H9 (cell line): Measurements from ENCODE around the gene APOA4. TPM values are rescaled to one million over a fixed set of nuclear protein-coding genes. Genes with fewer than 3 reads are reported as not detected.

Source experiments
- DNase-seq: peaks from one replicate; pipeline ENCODE4 v3.0.0-alpha.2; 2017
- H2AFZ ChIP-seq: one replicate; pipeline ENCODE4 v1.6.1; 2013; ENCODE audit warnings: mild to moderate bottlenecking, low read length, control low read depth, moderate library complexity
- H2AK5ac ChIP-seq: 2 replicates; pipeline ENCODE4 v1.6.1; 2013; ENCODE audit warnings: low read length, control low read depth, mixed read lengths; ENCODE audit not compliant: insufficient read length
- H2BK120ac ChIP-seq: one replicate; pipeline ENCODE4 v1.6.1; 2013; ENCODE audit warnings: low read depth, mild to moderate bottlenecking, low read length, control low read depth, inconsistent platforms; ENCODE audit not compliant: poor library complexity, severe bottlenecking
- H2BK12ac ChIP-seq: 2 replicates; pipeline ENCODE4 v1.6.1; 2013; ENCODE audit warnings: low read length, control low read depth, mixed read lengths, low read depth; ENCODE audit not compliant: insufficient read length
- H2BK15ac ChIP-seq: 2 replicates; pipeline ENCODE4 v1.6.1; 2013; ENCODE audit warnings: low read depth, low read length, control low read depth
- H2BK20ac ChIP-seq: one replicate; pipeline ENCODE4 v1.6.1; 2013; ENCODE audit warnings: low read depth, mild to moderate bottlenecking, low read length, control low read depth, inconsistent platforms; ENCODE audit not compliant: poor library complexity, severe bottlenecking
- H2BK5ac ChIP-seq: 2 replicates; pipeline ENCODE4 v1.6.1; 2013; ENCODE audit warnings: low read length, control low read depth, mixed read lengths; ENCODE audit not compliant: insufficient read length
- H3K14ac ChIP-seq: 2 replicates; pipeline ENCODE4 v1.6.1; 2013; ENCODE audit warnings: low read length, control low read depth; ENCODE audit not compliant: insufficient read depth
- H3K18ac ChIP-seq: 2 replicates; pipeline ENCODE4 v1.6.1; 2013; ENCODE audit warnings: low read depth, mild to moderate bottlenecking, mixed read lengths, low read length, control low read depth; ENCODE audit not compliant: insufficient read length
- H3K23ac ChIP-seq: 2 replicates; pipeline ENCODE4 v1.6.1; 2013; ENCODE audit warnings: low read length, control low read depth, mixed read lengths, low read depth; ENCODE audit not compliant: insufficient read length
- H3K23me2 ChIP-seq: 2 replicates; pipeline ENCODE4 v1.6.1; 2013; ENCODE audit warnings: low read depth, mild to moderate bottlenecking, mixed read lengths, low read length, control low read depth; ENCODE audit not compliant: insufficient read length, poor library complexity, severe bottlenecking
- H3K27ac ChIP-seq: 2 replicates; pipeline ENCODE4 v1.5.1; 2013; ENCODE audit warnings: low read length, control low read depth, mixed read lengths, low read depth; ENCODE audit not compliant: insufficient read length
- H3K27me3 ChIP-seq: 2 replicates; pipeline ENCODE4 v1.6.1; 2013; ENCODE audit warnings: low read length, control low read depth, inconsistent platforms; ENCODE audit not compliant: insufficient read depth
- H3K4ac ChIP-seq: 2 replicates; pipeline ENCODE4 v1.6.1; 2013; ENCODE audit warnings: low read depth, mild to moderate bottlenecking, control low read depth, inconsistent platforms, low read length, moderate library complexity
- H3K4me1 ChIP-seq: 2 replicates; pipeline ENCODE4 v1.6.1; 2013; ENCODE audit warnings: low read length, control low read depth, inconsistent platforms; ENCODE audit not compliant: insufficient read depth
- H3K4me2 ChIP-seq: 2 replicates; pipeline ENCODE4 v1.6.1; 2013; ENCODE audit warnings: low read length, control low read depth, mixed read lengths; ENCODE audit not compliant: insufficient read length, insufficient read depth
- H3K56ac ChIP-seq: 2 replicates; pipeline ENCODE4 v1.6.1; 2013; ENCODE audit warnings: low read depth, mild to moderate bottlenecking, mixed read lengths, low read length, control low read depth; ENCODE audit not compliant: insufficient read length
- H3K79me1 ChIP-seq: 2 replicates; pipeline ENCODE4 v1.6.1; 2013; ENCODE audit warnings: low read depth, mild to moderate bottlenecking, moderate library complexity, low read length, control low read depth, inconsistent platforms; ENCODE audit not compliant: insufficient read depth, poor library complexity, severe bottlenecking
- H3K79me2 ChIP-seq: 2 replicates; pipeline ENCODE4 v1.6.1; 2013; ENCODE audit warnings: low read length, control low read depth, inconsistent platforms; ENCODE audit not compliant: insufficient read depth
- H3K9ac ChIP-seq: 2 replicates; pipeline ENCODE4 v1.6.1; 2013; ENCODE audit warnings: low read length, control low read depth, mixed read lengths; ENCODE audit not compliant: insufficient read length; ENCODE audit errors: extremely low read depth
- H3K9me3 ChIP-seq: one replicate; pipeline ENCODE4 v1.6.1; 2013; ENCODE audit warnings: low read depth, low read length, inconsistent platforms; ENCODE audit not compliant: control insufficient read depth
- H3T11ph ChIP-seq: one replicate; pipeline ENCODE4 v1.6.1; 2013; ENCODE audit warnings: mild to moderate bottlenecking, low read length, control low read depth, inconsistent platforms
- H4K20me1 ChIP-seq: one replicate; pipeline ENCODE4 v1.6.1; 2013; ENCODE audit not compliant: control insufficient read depth, insufficient read length, insufficient read depth
- H4K5ac ChIP-seq: 2 replicates; pipeline ENCODE4 v1.6.1; 2013; ENCODE audit warnings: low read depth, mild to moderate bottlenecking, mixed read lengths, low read length, control low read depth; ENCODE audit not compliant: insufficient read length
- H4K8ac ChIP-seq: replicated peaks from 2 replicates; pipeline ENCODE4 v1.6.1; 2013; ENCODE audit warnings: low read length, control low read depth, mixed read lengths, low read depth; ENCODE audit not compliant: insufficient read length
- H4K91ac ChIP-seq: 2 replicates; pipeline ENCODE4 v1.6.1; 2013; ENCODE audit warnings: low read depth, mild to moderate bottlenecking, moderate library complexity, mixed read lengths, low read length, control low read depth; ENCODE audit not compliant: insufficient read length
- H3K27ac Mint-ChIP-seq, 3 experiments: 2 replicates in 2 of 3; 3 replicates in 1 of 3; pipeline ENCODE4 v1.8.0; 2020 to 2021; ENCODE audit warnings: mixed read lengths in 3 of 3, mild to moderate bottlenecking in 1 of 3, moderate library complexity in 1 of 3
- H3K27me3 Mint-ChIP-seq: 2 replicates; pipeline ENCODE4 v1.8.0; 2021; ENCODE audit warnings: low read depth, mild to moderate bottlenecking, moderate library complexity, mixed read lengths
- H3K36me3 Mint-ChIP-seq, 3 experiments: 2 replicates in 2 of 3; 3 replicates in 1 of 3; pipeline ENCODE4 v1.8.0; 2020 to 2021; ENCODE audit warnings: low read depth in 3 of 3, mixed read lengths in 3 of 3; ENCODE audit not compliant: insufficient read depth in 1 of 3
- H3K4me1 Mint-ChIP-seq, 2 experiments: 2 replicates each; pipeline ENCODE4 v1.8.0; 2020; ENCODE audit warnings: mixed read lengths in 2 of 2
- H3K4me3 Mint-ChIP-seq, 2 experiments: 2 replicates in 1 of 2; 3 replicates in 1 of 2; pipeline ENCODE4 v1.8.0; 2020 to 2021; ENCODE audit warnings: mild to moderate bottlenecking in 2 of 2, mixed read lengths in 2 of 2, moderate library complexity in 1 of 2
- H3K9me3 Mint-ChIP-seq, 2 experiments: 2 replicates in 1 of 2; 3 replicates in 1 of 2; pipeline ENCODE4 v1.8.0; 2020; ENCODE audit warnings: mild to moderate bottlenecking in 2 of 2, mixed read lengths in 2 of 2, moderate library complexity in 1 of 2
- WGBS: extraction: QIAGEN DNeasy Blood & Tissue Kit; methylation state at CpG from one replicate; pipeline ENCODE4 v1.1.7; 2013; ENCODE audit warnings: missing lambda C conversion rate, low lambda C conversion rate, mixed read lengths; ENCODE audit not compliant: insufficient read length; ENCODE audit errors: extremely low coverage; 5-methylcytosine and 5-hydroxymethylcytosine counted together
- total RNA-seq: library from RNA; stranded (reverse); gene quantifications from 2 replicates; pipeline ENCODE4 v1.2.1, GENCODE V29; 2021
- TF ChIP-seq, protein P1 (sequence below): fragments of 200-600 bp; sonication (generic); conservative IDR thresholded peaks from 3 replicates; pipeline ENCODE4 v1.8.0; 2021; ENCODE audit warnings: antibody characterized with exemption, mild to moderate bottlenecking

Gene APOA4
- total RNA-seq, 1 experiment from 2014 or later, result not detected

DNA sequence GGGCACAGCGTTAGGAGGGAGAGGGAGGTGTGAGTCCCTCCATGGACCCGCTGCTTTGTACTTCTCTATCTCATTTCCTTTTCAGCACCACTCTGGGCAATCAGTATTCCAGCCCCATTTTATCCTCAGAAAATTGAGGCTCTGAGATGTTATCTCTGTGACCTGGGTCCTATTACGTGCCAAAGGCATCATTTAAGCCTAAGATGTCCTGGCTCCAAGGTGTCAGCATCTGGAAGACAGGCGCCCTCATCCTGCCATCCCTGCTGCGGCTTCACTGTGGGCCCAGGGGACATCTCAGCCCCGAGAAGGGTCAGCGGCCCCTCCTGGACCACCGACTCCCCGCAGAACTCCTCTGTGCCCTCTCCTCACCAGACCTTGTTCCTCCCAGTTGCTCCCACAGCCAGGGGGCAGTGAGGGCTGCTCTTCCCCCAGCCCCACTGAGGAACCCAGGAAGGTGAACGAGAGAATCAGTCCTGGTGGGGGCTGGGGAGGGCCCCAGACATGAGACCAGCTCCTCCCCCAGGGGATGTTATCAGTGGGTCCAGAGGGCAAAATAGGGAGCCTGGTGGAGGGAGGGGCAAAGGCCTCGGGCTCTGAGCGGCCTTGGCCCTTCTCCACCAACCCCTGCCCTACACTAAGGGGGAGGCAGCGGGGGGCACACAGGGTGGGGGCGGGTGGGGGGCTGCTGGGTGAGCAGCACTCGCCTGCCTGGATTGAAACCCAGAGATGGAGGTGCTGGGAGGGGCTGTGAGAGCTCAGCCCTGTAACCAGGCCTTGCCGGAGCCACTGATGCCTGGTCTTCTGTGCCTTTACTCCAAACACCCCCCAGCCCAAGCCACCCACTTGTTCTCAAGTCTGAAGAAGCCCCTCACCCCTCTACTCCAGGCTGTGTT lies 5.8 kb upstream of the APOA4 start:
- Mint-ChIP-seq H3K27ac (no peak overlapping the region), H3K27me3 (peaks cover 19% of the 10 kb centered on the region), H3K4me1 (peaks cover under 1 to 8% of the 10 kb centered on the region in 2 experiments), H3K9me3 (peaks cover 3 to 5% of the 10 kb centered on the region in 2 experiments; a peak in 3 of 5 replicates), H3K36me3 (no peaks in the 10 kb centered on the region), H3K4me3 (no peak overlapping the region)
- Histone ChIP-seq H3K4ac (no peak overlapping the region), H4K91ac (no peak overlapping the region), H3K4me2 (no peak overlapping the region), H4K8ac (no peak overlapping the region), H2BK5ac (no peak overlapping the region), H2BK12ac (no peak overlapping the region), H3K27ac (no peak overlapping the region), H3T11ph (no peak overlapping the region), H3K18ac (no peak overlapping the region), H3K79me1 (no peaks in the 10 kb centered on the region), H2AFZ (no peak overlapping the region), H4K5ac (no peak overlapping the region), H2BK120ac (no peak overlapping the region), H2AK5ac (no peak overlapping the region), H3K14ac (no peak overlapping the region; the same call in 1 of the 2 replicates), H3K27me3 (no peaks in the 10 kb centered on the region), H4K20me1 (no peaks in the 10 kb centered on the region), H3K23ac (no peak overlapping the region), H3K9ac (no peak overlapping the region), H3K79me2 (no peaks in the 10 kb centered on the region), H2BK20ac (no peak overlapping the region), H3K56ac (no peak overlapping the region), H3K4me1 (no peaks in the 10 kb centered on the region), H2BK15ac (no peak overlapping the region), H3K9me3 (no peaks in the 10 kb centered on the region), H3K23me2 (no peaks in the 10 kb centered on the region)
- no peak for DNase-seq
- TF ChIP-seq, protein P1, sequence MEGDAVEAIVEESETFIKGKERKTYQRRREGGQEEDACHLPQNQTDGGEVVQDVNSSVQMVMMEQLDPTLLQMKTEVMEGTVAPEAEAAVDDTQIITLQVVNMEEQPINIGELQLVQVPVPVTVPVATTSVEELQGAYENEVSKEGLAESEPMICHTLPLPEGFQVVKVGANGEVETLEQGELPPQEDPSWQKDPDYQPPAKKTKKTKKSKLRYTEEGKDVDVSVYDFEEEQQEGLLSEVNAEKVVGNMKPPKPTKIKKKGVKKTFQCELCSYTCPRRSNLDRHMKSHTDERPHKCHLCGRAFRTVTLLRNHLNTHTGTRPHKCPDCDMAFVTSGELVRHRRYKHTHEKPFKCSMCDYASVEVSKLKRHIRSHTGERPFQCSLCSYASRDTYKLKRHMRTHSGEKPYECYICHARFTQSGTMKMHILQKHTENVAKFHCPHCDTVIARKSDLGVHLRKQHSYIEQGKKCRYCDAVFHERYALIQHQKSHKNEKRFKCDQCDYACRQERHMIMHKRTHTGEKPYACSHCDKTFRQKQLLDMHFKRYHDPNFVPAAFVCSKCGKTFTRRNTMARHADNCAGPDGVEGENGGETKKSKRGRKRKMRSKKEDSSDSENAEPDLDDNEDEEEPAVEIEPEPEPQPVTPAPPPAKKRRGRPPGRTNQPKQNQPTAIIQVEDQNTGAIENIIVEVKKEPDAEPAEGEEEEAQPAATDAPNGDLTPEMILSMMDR, result no peak
- WGBS, result no CpG with 5 or more reads among the region's 16 CpGs
